Skeletal muscle satellite cell (primary cell): Measurements from ENCODE around the gene UNC13D. TPM values are rescaled to one million over a fixed set of nuclear protein-coding genes. Genes with fewer than 3 reads are reported as not detected.
"Not testable (repeated sequence)": the region's sequence is repeated elsewhere in the genome, so short reads cannot be mapped to it uniquely, and the experiment has no call there.

Source experiments
- H3K27me3 ChIP-seq: 2 replicates; pipeline ENCODE4 v1.7.0; 2013; ENCODE audit warnings: low read length; ENCODE audit not compliant: control insufficient read depth, insufficient read depth
- H3K36me3 ChIP-seq: 2 replicates; pipeline ENCODE4 v1.7.0; 2013; ENCODE audit warnings: mild to moderate bottlenecking, control low read depth, low read length; ENCODE audit not compliant: insufficient read depth
- H3K4me1 ChIP-seq: 2 replicates; pipeline ENCODE4 v1.7.0; 2013; ENCODE audit warnings: low read length; ENCODE audit not compliant: control insufficient read depth, insufficient read depth
- H3K4me2 ChIP-seq: 2 replicates; pipeline ENCODE4 v1.7.0; 2013; ENCODE audit warnings: mild to moderate bottlenecking, low read length
- H3K4me3 ChIP-seq: 2 replicates; pipeline ENCODE4 v1.7.0; 2013; ENCODE audit warnings: low read length
- H3K9ac ChIP-seq: 2 replicates; pipeline ENCODE4 v1.7.0; 2013; ENCODE audit warnings: mild to moderate bottlenecking, low read depth, low read length, moderate library complexity
- H3K9me3 ChIP-seq: replicated peaks from 2 replicates; pipeline ENCODE4 v1.7.0; 2013; ENCODE audit warnings: mild to moderate bottlenecking, control low read depth, low read length
- total RNA-seq: library from RNA; depleted of rRNA; stranded (reverse); fragments of >200 nt; gene quantifications from 2 replicates; pipeline ENCODE4 v1.2.3, GENCODE V29; 2012; rRNA removed

Gene UNC13D
- under 0.01 and 1.0 TPM in 2 replicates for total RNA-seq

DNA sequence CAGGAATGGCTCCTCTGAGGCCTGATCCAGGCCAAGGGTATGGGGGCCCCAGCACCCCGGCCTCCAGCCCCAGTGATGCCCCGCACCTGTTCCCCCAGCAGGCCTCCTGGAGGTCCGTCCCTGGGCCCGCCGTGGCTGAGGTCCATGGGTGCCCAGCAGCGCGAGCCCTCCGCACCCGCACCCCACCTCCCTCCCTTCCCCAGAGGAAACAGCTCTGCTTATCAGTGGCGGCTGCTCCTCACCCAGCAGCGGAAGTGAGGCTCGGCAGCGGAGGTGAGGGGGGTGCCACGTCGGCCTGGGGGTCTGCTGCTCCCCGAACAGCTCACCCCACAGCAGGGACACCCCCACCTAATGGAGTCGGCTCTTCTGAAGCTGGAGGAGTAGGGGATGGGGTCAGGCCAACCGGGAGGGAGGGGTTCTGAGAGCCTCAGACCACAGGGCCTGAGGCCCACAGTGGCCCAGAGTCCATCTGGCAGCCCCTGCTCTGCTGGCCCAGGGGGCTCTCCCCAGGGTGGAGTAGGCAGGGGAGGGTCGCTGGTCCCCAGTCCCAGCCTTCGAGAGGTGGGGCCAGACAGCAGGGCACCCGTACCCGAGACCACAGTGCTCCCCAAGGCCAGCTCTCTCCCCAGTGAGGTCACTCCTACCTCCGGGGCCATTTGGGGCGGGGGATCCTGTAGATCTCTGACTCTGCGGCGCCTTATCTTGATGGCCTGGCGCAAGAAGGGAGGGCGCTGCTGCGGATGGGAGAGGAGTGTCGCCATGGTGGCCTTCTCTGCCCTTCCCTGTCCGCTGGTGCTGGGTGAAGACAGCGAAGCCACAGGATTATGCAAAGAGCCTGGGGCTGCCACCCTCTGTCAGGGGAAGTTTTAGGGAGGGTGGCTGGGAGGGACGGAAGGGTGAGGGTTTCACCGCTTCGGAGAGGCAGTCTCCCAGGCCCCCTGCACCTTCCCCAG, at the start of gene UNC13D:
UNC13D (minus strand) TSS at position 828 of the 953 bp plus-strand sequence; CDS start at position 761, 67 bp downstream.
- H3K36me3 ChIP-seq = peaks cover 28% of the 10 kb centered on the region
- H3K9ac ChIP-seq = no peak within 1 kb of the TSS
- peaks cover 21% of the 10 kb centered on the region for H3K4me1 ChIP-seq
- H3K4me2 ChIP-seq = no peak within 1 kb of the TSS
- no peak within 1 kb of the TSS for H3K4me3 ChIP-seq
- H3K27me3 ChIP-seq = no peaks in the 10 kb centered on the region
- H3K9me3 ChIP-seq = no peaks in the 10 kb centered on the region

DNA sequence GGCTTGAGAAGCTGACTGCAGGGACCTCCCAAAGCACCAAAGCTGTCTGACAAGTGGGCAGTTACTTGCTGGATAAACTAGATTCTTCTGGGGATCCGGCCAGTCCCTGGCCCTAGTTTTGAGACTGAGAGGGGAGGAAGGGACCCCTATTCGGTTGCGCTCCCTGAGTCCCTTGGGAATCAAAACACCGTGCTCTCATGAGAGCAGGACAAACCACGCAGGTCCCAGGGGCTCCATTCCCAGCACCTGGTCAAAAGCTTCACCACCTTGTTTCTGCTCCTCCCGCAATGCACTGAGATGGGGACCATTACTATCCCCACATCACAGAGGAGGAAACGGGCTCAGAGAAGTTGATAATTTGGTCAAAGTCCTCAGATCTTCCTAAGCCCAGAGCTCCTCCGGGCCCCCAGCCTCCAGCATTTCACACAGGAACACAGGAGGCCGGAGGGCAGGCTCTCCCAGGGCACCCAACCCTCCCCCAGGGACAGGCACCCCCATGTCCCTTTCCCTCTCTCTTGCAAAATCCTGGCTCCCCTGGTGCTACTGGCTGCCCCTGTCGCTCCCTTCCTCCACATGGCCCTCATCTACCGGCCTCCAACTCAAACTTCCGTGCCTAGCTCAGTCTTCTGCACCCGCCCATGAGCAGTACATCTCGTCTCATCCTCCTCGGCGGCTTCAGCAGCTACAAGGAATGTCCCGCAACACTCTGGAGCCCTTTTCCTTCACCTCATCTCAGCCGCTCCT, 49.3 kb upstream of the UNC13D start:
- Histone ChIP-seq H3K36me3 (peaks cover 29% of the 10 kb centered on the region), H3K27me3 (no peaks in the 10 kb centered on the region), H3K9me3 (no peaks in the 10 kb centered on the region), H3K4me2 (no peak overlapping the region), H3K4me3 (no peak overlapping the region), H3K4me1 (peaks cover 21% of the 10 kb centered on the region), H3K9ac (no peak overlapping the region)

DNA sequence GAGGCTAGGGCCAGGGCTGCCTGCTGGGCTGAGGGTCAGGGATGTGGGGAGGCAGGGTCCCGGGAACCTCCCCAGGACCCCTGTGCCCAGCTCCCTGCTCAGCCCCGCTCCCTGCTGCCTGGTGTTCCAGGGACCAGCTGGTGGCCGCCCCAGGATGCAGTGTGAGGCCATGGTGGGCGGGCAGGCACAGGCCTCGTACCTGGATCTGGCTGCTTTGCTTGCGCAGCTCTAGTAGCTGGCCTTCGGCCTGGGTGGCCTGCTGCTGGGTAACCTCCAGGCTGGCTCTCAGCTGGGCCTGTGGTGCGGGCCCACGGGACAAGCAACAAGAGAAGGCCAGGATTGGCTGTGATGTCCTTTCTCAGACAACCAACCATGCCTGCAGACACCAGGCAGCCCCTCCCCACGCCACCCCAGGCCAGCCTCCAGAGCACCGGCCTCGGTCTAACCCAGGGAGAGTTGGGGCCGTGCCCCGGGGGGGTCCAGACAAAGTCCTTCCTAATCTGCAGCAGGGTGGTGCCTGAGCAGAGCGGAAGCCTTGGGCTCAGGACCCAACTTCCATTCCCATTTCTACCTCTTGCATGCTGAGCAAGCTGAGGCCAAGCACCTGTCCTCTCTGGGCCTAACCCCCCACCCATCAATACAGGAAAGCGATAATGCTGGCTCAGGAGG, 48.5 kb upstream of the UNC13D start:
- Histone ChIP-seq H3K4me2 (no peak overlapping the region), H3K36me3 (peaks cover 21% of the 10 kb centered on the region), H3K9ac (no peak overlapping the region), H3K27me3 (no peaks in the 10 kb centered on the region), H3K4me3 (no peak overlapping the region), H3K9me3 (no peaks in the 10 kb centered on the region), H3K4me1 (peaks cover 21% of the 10 kb centered on the region)

DNA sequence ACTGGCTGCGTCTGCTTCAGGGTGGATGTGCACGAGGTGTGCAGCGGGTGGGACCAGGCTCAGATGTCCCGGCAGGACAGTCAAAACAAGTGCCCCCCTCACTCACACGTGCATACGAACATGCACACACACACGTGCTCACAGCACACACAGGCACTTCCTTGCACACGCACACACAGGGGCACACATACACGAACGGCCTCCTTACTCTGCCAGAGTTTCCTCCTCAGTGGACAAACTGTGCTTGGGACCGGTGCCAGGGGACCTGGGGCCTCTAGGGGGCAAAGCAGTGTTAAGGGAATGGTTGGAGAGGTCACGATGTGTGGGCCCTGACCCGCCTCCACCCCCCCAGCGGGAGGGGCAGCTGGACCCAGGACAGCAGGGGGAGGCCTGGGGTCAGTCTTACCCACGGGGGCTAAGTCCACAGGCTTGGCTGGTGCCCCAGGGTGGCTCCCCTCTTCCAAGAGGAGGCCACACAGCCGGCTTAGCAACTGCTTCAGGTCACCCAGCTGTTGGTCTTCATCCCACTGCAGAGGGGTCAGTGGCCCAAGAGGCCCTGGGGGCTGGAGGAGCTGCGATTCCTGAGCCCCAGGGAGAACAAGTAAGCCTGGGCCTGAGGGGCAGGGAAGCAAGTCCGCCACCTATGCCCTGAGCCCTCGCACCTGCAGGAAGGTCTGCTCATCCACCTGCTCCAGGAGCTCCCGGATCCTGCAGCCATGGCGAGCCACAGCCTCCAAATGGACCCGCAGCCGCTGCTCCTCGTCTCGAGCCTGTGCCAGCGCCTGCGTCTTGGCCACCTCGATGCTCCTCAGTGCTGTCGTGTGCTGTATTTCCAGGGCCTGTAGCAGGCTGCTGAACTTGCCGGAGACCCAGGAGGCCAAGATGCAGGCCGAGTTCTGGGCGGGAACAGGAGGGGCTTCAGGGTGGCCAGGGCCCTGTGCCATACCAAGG, 47.7 kb upstream of the UNC13D start:
- peaks cover 16% of the 10 kb centered on the region for H3K4me1 ChIP-seq
- H3K27me3 ChIP-seq = no peaks in the 10 kb centered on the region
- H3K9me3 ChIP-seq = no peaks in the 10 kb centered on the region
- no peak overlapping the region for H3K4me3 ChIP-seq
- H3K4me2 ChIP-seq = no peak overlapping the region
- no peak overlapping the region for H3K9ac ChIP-seq
- peaks cover 16% of the 10 kb centered on the region for H3K36me3 ChIP-seq

DNA sequence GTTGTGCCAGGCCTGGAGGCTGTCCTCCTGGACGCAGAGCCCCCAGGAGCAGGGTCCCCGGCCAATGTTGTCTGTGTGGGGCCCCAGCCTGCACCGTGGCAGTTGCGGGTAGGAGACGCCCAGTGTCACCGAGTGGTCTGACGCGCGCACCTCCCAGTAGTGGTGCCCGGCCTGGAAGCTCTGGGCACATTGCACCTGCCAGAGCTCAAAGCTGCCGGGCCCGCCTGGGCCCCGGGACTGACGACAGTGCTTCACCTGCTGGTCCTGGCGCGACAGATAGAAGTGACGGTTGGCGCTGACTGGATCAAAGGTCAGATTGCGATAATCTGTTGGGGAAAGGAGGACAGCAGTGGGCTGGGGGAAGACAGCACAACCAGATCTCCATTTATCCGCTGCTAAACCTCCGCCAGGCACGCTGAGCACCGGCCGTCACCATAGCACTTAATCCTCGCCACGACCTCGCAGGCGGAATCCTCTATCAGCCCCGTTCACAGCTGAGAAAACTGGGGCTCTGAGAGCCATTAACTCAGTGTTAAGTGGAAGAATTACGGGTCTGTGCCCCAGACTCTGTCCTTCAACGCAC, 46.9 kb upstream of the UNC13D start:
- Histone ChIP-seq H3K27me3 (no peaks in the 10 kb centered on the region), H3K4me3 (no peak overlapping the region), H3K9ac (no peak overlapping the region), H3K4me2 (no peak overlapping the region), H3K9me3 (no peaks in the 10 kb centered on the region), H3K36me3 (peaks cover 16% of the 10 kb centered on the region), H3K4me1 (peaks cover 16% of the 10 kb centered on the region)

DNA sequence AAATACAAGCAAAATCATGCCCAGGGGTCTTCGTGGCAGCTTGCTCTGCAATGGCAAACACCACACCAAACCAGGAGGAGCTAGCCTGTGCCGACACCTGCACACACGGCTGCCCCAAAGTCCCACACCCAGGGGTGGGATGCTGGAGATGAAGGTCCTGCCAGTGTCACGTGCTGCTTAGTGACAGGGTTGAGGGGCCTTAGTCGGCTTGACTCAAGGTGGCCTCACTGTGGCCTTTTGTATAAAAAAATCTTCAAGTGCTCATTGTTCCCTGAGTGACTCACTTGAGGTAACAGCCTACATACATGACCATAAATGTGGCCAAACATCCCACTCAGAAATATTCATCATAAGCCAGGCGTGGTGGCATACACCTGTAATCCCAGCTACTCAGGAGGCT, 45.2 kb upstream of the UNC13D start:
- Histone ChIP-seq H3K9ac (no peak overlapping the region), H3K9me3 (no peaks in the 10 kb centered on the region), H3K4me1 (peaks cover 3% of the 10 kb centered on the region), H3K4me3 (no peak overlapping the region), H3K4me2 (no peak overlapping the region), H3K36me3 (peaks cover 16% of the 10 kb centered on the region), H3K27me3 (no peaks in the 10 kb centered on the region)

DNA sequence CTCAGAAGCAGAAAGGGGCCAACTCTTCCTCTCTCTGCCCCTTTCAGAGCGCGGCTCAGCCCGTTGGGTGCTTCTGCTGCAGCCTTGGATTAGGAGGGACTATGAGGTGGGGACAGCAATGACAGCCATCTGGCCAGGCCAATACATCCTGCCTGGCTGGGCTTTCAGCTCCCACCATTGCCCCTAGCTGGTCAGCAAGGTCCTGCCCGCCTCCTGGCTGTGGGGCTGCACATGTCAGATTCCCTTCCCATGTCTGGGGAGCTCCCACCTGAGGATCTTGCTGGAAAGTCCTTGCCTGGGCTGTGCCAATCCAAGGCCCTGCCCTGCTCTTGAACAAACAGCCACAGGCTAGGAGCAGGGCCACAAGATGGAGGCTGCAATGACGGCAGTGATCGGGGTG, 44.3 kb upstream of the UNC13D start:
- H3K9ac ChIP-seq = no peak overlapping the region
- no peak overlapping the region for H3K4me3 ChIP-seq
- H3K36me3 ChIP-seq = peaks cover 16% of the 10 kb centered on the region
- no peaks in the 10 kb centered on the region for H3K27me3 ChIP-seq
- H3K4me2 ChIP-seq = no peak overlapping the region
- no peaks in the 10 kb centered on the region for H3K4me1 ChIP-seq
- no peaks in the 10 kb centered on the region for H3K9me3 ChIP-seq

DNA sequence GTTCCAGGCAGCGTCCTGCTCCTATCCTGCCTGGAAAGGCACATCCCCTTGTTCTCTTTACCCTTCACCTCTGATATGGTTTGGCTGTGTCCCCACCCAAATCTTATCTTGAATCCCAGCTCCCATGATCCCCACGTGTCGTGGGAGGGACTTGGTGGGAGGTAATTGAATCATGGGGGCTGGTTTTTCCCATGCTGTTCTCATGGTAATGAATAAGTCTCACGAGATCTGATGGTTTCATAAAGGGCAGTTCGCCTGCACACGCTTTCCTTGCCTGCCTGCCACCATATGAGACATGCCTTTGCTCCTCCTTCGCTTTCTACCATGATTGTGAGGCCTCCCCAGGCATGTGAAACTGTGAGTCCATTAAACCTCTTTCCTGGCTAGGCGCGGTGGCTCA, 41.7 kb upstream of the UNC13D start:
- not testable (repeated sequence) for H3K4me2 ChIP-seq, H3K9ac ChIP-seq, H3K4me3 ChIP-seq, H3K36me3 ChIP-seq, H3K4me1 ChIP-seq, H3K27me3 ChIP-seq, H3K9me3 ChIP-seq

DNA sequence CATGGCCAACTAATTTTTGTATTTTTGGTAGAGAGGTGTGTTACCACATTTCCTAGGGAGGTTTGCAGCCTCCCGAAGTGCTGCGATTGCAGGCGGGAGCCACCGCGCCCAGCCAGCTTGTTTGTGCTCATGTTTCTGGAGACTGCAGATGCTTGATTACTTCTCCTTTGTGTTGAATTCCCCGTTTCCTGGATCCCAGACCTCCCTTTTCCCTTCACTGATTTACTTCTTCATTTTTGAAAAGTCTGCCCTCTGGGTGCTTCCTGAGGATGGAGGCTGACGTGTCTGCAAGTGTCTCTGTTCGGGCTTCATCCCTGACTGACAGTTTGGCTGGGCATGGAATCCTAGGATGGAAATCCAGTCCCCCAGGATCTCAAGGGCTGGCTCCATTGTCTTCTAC, 41.2 kb upstream of the UNC13D start:
- Histone ChIP-seq H3K4me3 (no peak overlapping the region), H3K4me2 (no peak overlapping the region), H3K36me3 (peaks cover 3% of the 10 kb centered on the region), H3K27me3 (no peaks in the 10 kb centered on the region), H3K9me3 (no peaks in the 10 kb centered on the region), H3K9ac (no peak overlapping the region), H3K4me1 (no peaks in the 10 kb centered on the region)

DNA sequence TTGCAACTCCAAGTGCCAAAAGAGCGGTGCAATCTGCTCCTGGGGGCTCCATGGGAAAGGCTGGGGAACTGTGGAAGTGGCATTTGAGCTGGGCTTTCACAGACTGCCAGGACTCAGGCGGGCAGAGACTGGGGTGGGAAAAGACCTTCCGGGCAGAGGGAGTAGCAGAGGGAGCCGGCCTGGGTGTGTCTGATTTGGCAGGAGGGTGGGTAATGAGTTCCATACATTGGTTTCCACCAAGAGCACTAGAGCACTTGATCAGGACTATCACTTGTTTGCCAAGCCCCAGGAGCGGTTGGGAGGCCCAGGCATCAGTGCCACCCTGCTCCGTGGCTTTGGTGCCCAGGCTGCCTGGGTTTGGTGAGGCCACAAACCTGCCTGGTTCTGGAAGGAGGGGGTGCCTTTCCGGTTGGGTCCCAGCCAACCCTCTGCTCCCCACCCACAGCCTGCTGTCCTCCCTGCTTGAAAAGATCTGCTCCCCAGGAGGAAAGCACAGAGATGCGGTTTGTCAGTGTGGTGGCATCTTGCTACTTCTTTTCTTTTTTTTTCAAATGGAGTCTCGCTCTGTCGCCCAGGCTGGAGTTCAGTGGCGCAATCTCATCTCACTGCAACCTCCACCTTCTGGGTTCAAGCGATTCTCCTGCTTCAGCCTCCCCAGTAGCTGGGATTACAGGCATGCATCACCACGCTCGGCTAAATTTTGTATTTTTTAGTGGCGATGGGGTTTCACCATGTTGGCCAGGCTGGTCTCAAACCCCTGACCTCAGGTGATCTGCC, 37.7 kb upstream of the UNC13D start:
- Histone ChIP-seq H3K9me3 (no peaks in the 10 kb centered on the region), H3K9ac (no peak overlapping the region), H3K27me3 (peaks cover 2% of the 10 kb centered on the region), H3K36me3 (no peaks in the 10 kb centered on the region), H3K4me1 (peaks cover 18% of the 10 kb centered on the region), H3K4me3 (no peak overlapping the region), H3K4me2 (no peak overlapping the region)
